ENCODE measurements around the gene EDA.
"Not testable (repeated sequence)": the region's sequence is repeated elsewhere in the genome, so short reads cannot be mapped to it uniquely, and the experiment has no call there.

EDA gene

DNA sequence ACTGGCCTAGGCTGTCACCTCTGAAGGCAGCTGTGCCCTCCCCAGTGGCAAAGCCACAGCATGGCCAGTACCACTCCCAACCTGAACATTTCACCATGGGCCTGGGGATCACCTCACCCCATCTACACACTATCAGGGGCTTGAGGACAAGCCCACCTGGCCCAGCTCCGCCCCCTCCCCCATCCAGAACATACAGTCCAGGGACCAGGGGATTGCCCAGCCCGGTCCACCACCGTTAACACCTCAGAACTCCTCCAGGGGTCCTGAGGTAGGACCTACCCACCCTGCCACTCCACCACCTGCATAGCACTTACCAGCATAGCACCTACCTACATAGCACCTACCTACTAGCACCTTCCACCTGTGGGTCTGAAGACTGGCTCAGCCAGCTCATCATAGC, 179.8 kb downstream of the EDA start:
- Mint-ChIP-seq H3K4me3 (no peak overlapping the region), H3K36me3 (no peaks in the 10 kb centered on the region), H3K27ac (no peak overlapping the region), H3K9me3 (peaks cover 4 to 7% of the 10 kb centered on the region in 2 donors), H3K27me3 (peaks cover 0 to 13% of the 10 kb centered on the region in 2 donors), H3K4me1 (no peaks in the 10 kb centered on the region)
- no peak for DNase-seq
- ATAC-seq (replicated peaks), result no peak

DNA sequence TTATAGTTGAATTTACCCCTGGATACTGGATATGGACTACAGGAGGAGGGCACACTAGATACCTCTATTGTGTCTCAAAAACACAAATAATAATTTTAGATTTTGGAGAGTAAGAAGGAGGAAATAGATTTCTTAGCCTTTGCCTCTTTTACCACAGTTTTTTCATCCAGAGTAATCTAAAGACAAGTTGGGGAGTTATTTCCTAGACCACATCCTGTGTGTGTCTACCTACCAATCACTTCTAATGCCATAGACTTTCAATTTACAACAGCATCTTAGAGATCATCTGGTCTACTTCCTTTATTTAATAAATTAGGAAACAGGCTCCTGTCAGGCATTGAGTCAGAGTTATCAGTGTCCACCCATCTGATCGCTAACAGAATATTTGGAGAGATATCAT, 191.5 kb downstream of the EDA start:
- peaks cover 0 to 1% of the 10 kb centered on the region in 2 donors for H3K9me3 Mint-ChIP-seq
- H3K36me3 Mint-ChIP-seq, result no peaks in the 10 kb centered on the region
- H3K27ac Mint-ChIP-seq, result no peak overlapping the region
- ATAC-seq (replicated peaks) (no peak), DNase-seq (no peak)
- H3K4me3 Mint-ChIP-seq, result no peak overlapping the region
- no peaks in the 10 kb centered on the region for H3K27me3 Mint-ChIP-seq
- H3K4me1 Mint-ChIP-seq, result no peaks in the 10 kb centered on the region

GRCh38 chrX:69808375-69808774, 192.5 kb downstream of the EDA start:
- Mint-ChIP-seq H3K4me3 (no peak overlapping the region), H3K9me3 (peaks cover 0 to 1% of the 10 kb centered on the region in 2 donors), H3K36me3 (no peaks in the 10 kb centered on the region), H3K27me3 (no peaks in the 10 kb centered on the region), H3K4me1 (no peaks in the 10 kb centered on the region), H3K27ac (no peak overlapping the region)
- no peak for DNase-seq
- no peak for ATAC-seq (replicated peaks)

GRCh38 chrX:69813677-69814076, 197.8 kb downstream of the EDA start:
- Mint-ChIP-seq H3K9me3 (peaks cover 6 to 12% of the 10 kb centered on the region in 2 donors), H3K4me3 (no peak overlapping the region), H3K27ac (no peak overlapping the region), H3K27me3 (peaks cover 0 to 5% of the 10 kb centered on the region in 2 donors), H3K36me3 (no peaks in the 10 kb centered on the region), H3K4me1 (no peaks in the 10 kb centered on the region)
- ATAC-seq (replicated peaks), result no peak
- DNase-seq, result no peak

GRCh38 chrX:69815063-69815462, 199.2 kb downstream of the EDA start:
- no peaks in the 10 kb centered on the region for H3K4me1 Mint-ChIP-seq
- peaks cover 0 to 5% of the 10 kb centered on the region in 2 donors for H3K27me3 Mint-ChIP-seq
- peaks cover 5 to 12% of the 10 kb centered on the region in 2 donors for H3K9me3 Mint-ChIP-seq
- DNase-seq (no peak), ATAC-seq (replicated peaks) (no peak)
- no peak overlapping the region for H3K4me3 Mint-ChIP-seq
- H3K36me3 Mint-ChIP-seq, result no peaks in the 10 kb centered on the region
- no peak overlapping the region for H3K27ac Mint-ChIP-seq

- Mint-ChIP-seq H3K27ac (no peak overlapping the region), H3K4me1 (no peaks in the 10 kb centered on the region), H3K4me3 (no peak overlapping the region), H3K27me3 (peaks cover 0 to 5% of the 10 kb centered on the region in 2 donors), H3K9me3 (peaks cover 5 to 12% of the 10 kb centered on the region in 2 donors), H3K36me3 (no peaks in the 10 kb centered on the region)
- ATAC-seq (replicated peaks) (no peak), DNase-seq (no peak)
These were observed 199.6 kb downstream of the EDA start for GRCh38 chrX:69815519-69815918.

GRCh38 chrX:69844636-69845035, 228.7 kb downstream of the EDA start:
- Mint-ChIP-seq H3K9me3 (no peaks in the 10 kb centered on the region), H3K27ac (no peak overlapping the region), H3K27me3 (no peaks in the 10 kb centered on the region), H3K4me1 (no peaks in the 10 kb centered on the region), H3K36me3 (no peaks in the 10 kb centered on the region), H3K4me3 (no peak overlapping the region)
- ATAC-seq (replicated peaks) (no peak), DNase-seq (no peak)

GRCh38 chrX:69859999-69860398, 244.1 kb downstream of the EDA start:
- not testable (repeated sequence) for H3K4me1 Mint-ChIP-seq; H3K9me3 Mint-ChIP-seq; H3K27ac Mint-ChIP-seq; H3K27me3 Mint-ChIP-seq; DNase-seq; H3K36me3 Mint-ChIP-seq; H3K4me3 Mint-ChIP-seq; ATAC-seq (replicated peaks)

GRCh38 chrX:69876221-69876620, 260.3 kb downstream of the EDA start:
- no peak overlapping the region for H3K4me3 Mint-ChIP-seq
- peaks cover 4% of the 10 kb centered on the region in 2 donors for H3K9me3 Mint-ChIP-seq
- DNase-seq, result no peak
- ATAC-seq (replicated peaks), result no peak
- H3K27me3 Mint-ChIP-seq, result no peaks in the 10 kb centered on the region
- H3K27ac Mint-ChIP-seq, result no peak overlapping the region
- no peaks in the 10 kb centered on the region for H3K36me3 Mint-ChIP-seq
- no peaks in the 10 kb centered on the region for H3K4me1 Mint-ChIP-seq

DNA sequence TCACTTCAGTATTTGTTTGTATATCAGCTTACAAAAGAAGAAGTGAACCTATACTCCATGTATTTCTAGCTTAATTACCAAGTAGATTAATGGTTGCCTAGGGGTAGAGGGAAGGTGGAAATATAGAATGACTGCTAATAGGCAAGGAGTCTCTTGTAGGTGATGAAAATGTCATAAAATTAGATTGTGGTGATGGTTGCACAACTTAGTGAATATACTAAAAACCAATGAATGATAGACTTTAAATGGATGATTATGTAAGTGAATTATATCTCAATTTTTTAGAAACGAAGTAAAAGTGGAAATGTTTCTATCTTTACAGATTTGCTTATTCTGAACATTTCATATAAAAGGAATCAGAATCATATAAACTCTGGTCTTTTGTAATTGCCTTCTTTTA, 268.3 kb downstream of the EDA start:
- DNase-seq, result no peak
- Mint-ChIP-seq H3K4me3 (no peak overlapping the region), H3K36me3 (no peaks in the 10 kb centered on the region), H3K27ac (no peak overlapping the region), H3K9me3 (peaks cover 9 to 21% of the 10 kb centered on the region in 2 donors), H3K27me3 (no peaks in the 10 kb centered on the region), H3K4me1 (no peaks in the 10 kb centered on the region)
- ATAC-seq (replicated peaks), result no peak

- no peak for DNase-seq
- Mint-ChIP-seq H3K9me3 (peaks cover 0 to 2% of the 10 kb centered on the region in 2 donors), H3K27ac (no peak overlapping the region), H3K27me3 (no peaks in the 10 kb centered on the region), H3K36me3 (no peaks in the 10 kb centered on the region), H3K4me3 (no peak overlapping the region), H3K4me1 (no peaks in the 10 kb centered on the region)
- ATAC-seq (replicated peaks), result no peak
These were observed 280.1 kb downstream of the EDA start for GRCh38 chrX:69896046-69896445.

- H3K36me3 Mint-ChIP-seq, result no peaks in the 10 kb centered on the region
- peaks cover 0 to 15% of the 10 kb centered on the region in 2 donors for H3K27me3 Mint-ChIP-seq
- DNase-seq (no peak), ATAC-seq (replicated peaks) (no peak)
- H3K27ac Mint-ChIP-seq, result no peak overlapping the region
- H3K4me1 Mint-ChIP-seq, result no peaks in the 10 kb centered on the region
- no peak overlapping the region for H3K4me3 Mint-ChIP-seq
- no peaks in the 10 kb centered on the region for H3K9me3 Mint-ChIP-seq
These were observed 284.6 kb downstream of the EDA start for GRCh38 chrX:69900491-69900890.

GRCh38 chrX:69906447-69906846, 290.5 kb downstream of the EDA start:
- Mint-ChIP-seq H3K27ac (no peak overlapping the region), H3K27me3 (peaks cover 0 to 11% of the 10 kb centered on the region in 2 donors), H3K36me3 (no peaks in the 10 kb centered on the region), H3K4me1 (no peaks in the 10 kb centered on the region), H3K4me3 (no peak overlapping the region), H3K9me3 (peaks cover 0 to 2% of the 10 kb centered on the region in 2 donors)
- DNase-seq, result no peak
- ATAC-seq (replicated peaks), result no peak

- H3K27ac Mint-ChIP-seq, result no peak overlapping the region
- H3K27me3 Mint-ChIP-seq, result no peaks in the 10 kb centered on the region
- ATAC-seq (replicated peaks) (no peak), DNase-seq (no peak)
- peaks cover 0 to 4% of the 10 kb centered on the region in 2 donors for H3K9me3 Mint-ChIP-seq
- H3K4me3 Mint-ChIP-seq, result no peak overlapping the region
- H3K4me1 Mint-ChIP-seq, result no peaks in the 10 kb centered on the region
- H3K36me3 Mint-ChIP-seq, result no peaks in the 10 kb centered on the region
These were observed 298.9 kb downstream of the EDA start for GRCh38 chrX:69914781-69915180.

- no peaks in the 10 kb centered on the region for H3K27me3 Mint-ChIP-seq
- no peak overlapping the region for H3K27ac Mint-ChIP-seq
- H3K9me3 Mint-ChIP-seq, result peaks cover 0 to 6% of the 10 kb centered on the region in 2 donors
- DNase-seq, result no peak
- H3K4me3 Mint-ChIP-seq, result no peak overlapping the region
- no peaks in the 10 kb centered on the region for H3K4me1 Mint-ChIP-seq
- H3K36me3 Mint-ChIP-seq, result no peaks in the 10 kb centered on the region
- ATAC-seq (replicated peaks), result no peak
These were observed 303.8 kb downstream of the EDA start for GRCh38 chrX:69919749-69920148.

DNA sequence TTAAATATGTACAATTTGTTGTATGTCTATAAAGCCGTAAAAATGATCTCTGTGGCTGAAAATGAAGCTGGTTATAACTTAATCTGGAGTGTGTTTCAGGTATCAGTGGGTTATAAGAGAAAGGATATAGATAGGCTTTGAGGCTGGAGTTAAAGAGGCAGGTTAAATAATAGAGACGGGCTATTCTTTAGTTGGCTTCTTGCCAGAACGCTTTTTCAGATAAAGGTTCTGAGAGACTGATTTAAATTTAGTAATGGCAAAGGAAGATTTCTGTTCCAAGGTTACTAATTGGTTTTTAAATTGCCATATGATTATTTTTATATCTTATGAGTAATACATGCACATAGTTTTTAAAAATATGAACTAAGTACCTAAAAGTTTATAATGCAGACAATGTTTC, 316.4 kb downstream of the EDA start:
- Mint-ChIP-seq H3K36me3 (no peaks in the 10 kb centered on the region), H3K27me3 (no peaks in the 10 kb centered on the region), H3K9me3 (no peaks in the 10 kb centered on the region), H3K4me3 (no peak overlapping the region), H3K27ac (no peak overlapping the region), H3K4me1 (no peaks in the 10 kb centered on the region)
- no peak for ATAC-seq (replicated peaks)
- no peak for DNase-seq

Measured in stimulated activated naive B cell treated with anti-CD40 and anti-IgM and Interleukin-4, amounts not matched to agents 10 μg/mL and 1 μg/mL and 100 μg/mL, for 72 hours (primary cell).